Colon (tissue), 2 donors: ENCODE measurements around the gene TAF7.
"Not testable (repeated sequence)": the region's sequence is repeated elsewhere in the genome, so short reads cannot be mapped to it uniquely, and the experiment has no call there.

ENCODE experiments used
- FAIRE-seq: peaks from 2 replicates; lab custom pipeline; 2012; peaks lifted over from hg19 to GRCh38; lab: Jason Lieb, UNC
- donor health status: control.
- donor health status: control.

Gene TAF7

GRCh38 chr5:141338538-141339306 is 18.1 kb upstream of the TAF7 start, which contains the start of gene PCDHGA2:
Gene PCDHGA2, plus strand, starts transcription at chr5:141338760.
- FAIRE-seq, result no peak

GRCh38 chr5:141332571-141332970 is 12.0 kb upstream of the TAF7 start:
- FAIRE-seq, result not testable (repeated sequence)

GRCh38 chr5:141330299-141331080 is 9.9 kb upstream of the TAF7 start, which contains the start of gene PCDHGA1:
Gene PCDHGA1, plus strand, starts transcription at chr5:141330514.
- no peak for FAIRE-seq

- FAIRE-seq, result no peak
These were observed 7.6 kb upstream of the TAF7 start for GRCh38 chr5:141328231-141328630.

- no peak for FAIRE-seq
These were observed 5.7 kb upstream of the TAF7 start for GRCh38 chr5:141326088-141326854.

- no peak for FAIRE-seq
These were observed 1.7 kb upstream of the TAF7 start for GRCh38 chr5:141322261-141322660.

- no peak for FAIRE-seq
These were observed 885 bp downstream of the TAF7 start for GRCh38 chr5:141319699-141320098.

- FAIRE-seq, result no peak
These were observed 1.4 kb downstream of the TAF7 start for GRCh38 chr5:141319202-141319601.

- not testable (repeated sequence) for FAIRE-seq
These were observed 3.6 kb downstream of the TAF7 start for GRCh38 chr5:141316963-141317362.

GRCh38 chr5:141313711-141314110 is 6.9 kb downstream of the TAF7 start:
- no peak for FAIRE-seq

- FAIRE-seq, result no peak
These were observed 14.0 kb downstream of the TAF7 start for GRCh38 chr5:141306630-141307029.

- no peak for FAIRE-seq
These were observed 16.8 kb downstream of the TAF7 start, which contains the start of gene SLC25A2 for GRCh38 chr5:141303756-141304155. Gene SLC25A2, minus strand, starts transcription at chr5:141304049. Its CDS starts 184 bp downstream, at chr5:141303865.

- no peak for FAIRE-seq
These were observed 22.2 kb downstream of the TAF7 start for GRCh38 chr5:141298376-141298775.

GRCh38 chr5:141272906-141273305 is 47.7 kb downstream of the TAF7 start:
- FAIRE-seq, result no peak

- FAIRE-seq, result no peak
These were observed 51.4 kb downstream of the TAF7 start for GRCh38 chr5:141269195-141269594.
